ENCODE results near the gene DNAJB13. TPM values are rescaled to one million over a fixed set of nuclear protein-coding genes. Genes with fewer than 3 reads are reported as not detected.

DNAJB13 gene
- total and polyA plus RNA-seq, 9 donors = 0.36 to 23.3 (median 2.1) TPM; not detected in 2

GRCh38 chr11:74013141-74013540 lies 62.3 kb downstream of the DNAJB13 start:
- H3K4me1 ChIP-seq (ENCODE audit: insufficient read depth) = no peaks in the 10 kb centered on the region
- no peaks in the 10 kb centered on the region for H3K36me3 ChIP-seq
- DNase-seq = no peak
- no peaks in the 10 kb centered on the region for H3K9me3 ChIP-seq
- intact Hi-C loops (cut with DNase I) = no loop called here
- H3K27ac ChIP-seq = no peak overlapping the region
- 87 to 93% (median 90%) methylated on average over 8 of the region's 8 CpGs for WGBS, 3 donors
- no peaks in the 10 kb centered on the region for H3K27me3 ChIP-seq
- no peak overlapping the region for H3K4me3 ChIP-seq
- TF ChIP-seq POLR2A (IDR thresholded peaks at IDR 0.05) (no peak), EP300 (IDR thresholded peaks at IDR 0.05) (no peak)
- TF ChIP-seq, protein P1, sequence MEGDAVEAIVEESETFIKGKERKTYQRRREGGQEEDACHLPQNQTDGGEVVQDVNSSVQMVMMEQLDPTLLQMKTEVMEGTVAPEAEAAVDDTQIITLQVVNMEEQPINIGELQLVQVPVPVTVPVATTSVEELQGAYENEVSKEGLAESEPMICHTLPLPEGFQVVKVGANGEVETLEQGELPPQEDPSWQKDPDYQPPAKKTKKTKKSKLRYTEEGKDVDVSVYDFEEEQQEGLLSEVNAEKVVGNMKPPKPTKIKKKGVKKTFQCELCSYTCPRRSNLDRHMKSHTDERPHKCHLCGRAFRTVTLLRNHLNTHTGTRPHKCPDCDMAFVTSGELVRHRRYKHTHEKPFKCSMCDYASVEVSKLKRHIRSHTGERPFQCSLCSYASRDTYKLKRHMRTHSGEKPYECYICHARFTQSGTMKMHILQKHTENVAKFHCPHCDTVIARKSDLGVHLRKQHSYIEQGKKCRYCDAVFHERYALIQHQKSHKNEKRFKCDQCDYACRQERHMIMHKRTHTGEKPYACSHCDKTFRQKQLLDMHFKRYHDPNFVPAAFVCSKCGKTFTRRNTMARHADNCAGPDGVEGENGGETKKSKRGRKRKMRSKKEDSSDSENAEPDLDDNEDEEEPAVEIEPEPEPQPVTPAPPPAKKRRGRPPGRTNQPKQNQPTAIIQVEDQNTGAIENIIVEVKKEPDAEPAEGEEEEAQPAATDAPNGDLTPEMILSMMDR (IDR thresholded peaks at IDR 0.05) = no peak

- H3K4me3 ChIP-seq = no peak overlapping the region
- no peaks in the 10 kb centered on the region for H3K36me3 ChIP-seq
- DNase-seq = no peak
- intact Hi-C loops (cut with DNase I) = no loop called here
- H3K27me3 ChIP-seq = no peaks in the 10 kb centered on the region
- 89 to 93% (median 92%) methylated on average over 2 of the region's 2 CpGs for WGBS, 3 donors
- no peak for TF ChIP-seq POLR2A (IDR thresholded peaks at IDR 0.05)
- TF ChIP-seq, protein P1 (IDR thresholded peaks at IDR 0.05) = no peak
- no peaks in the 10 kb centered on the region for H3K9me3 ChIP-seq
- H3K4me1 ChIP-seq (ENCODE audit: insufficient read depth) = peaks cover 3% of the 10 kb centered on the region
- no peak overlapping the region for H3K27ac ChIP-seq
Measured at GRCh38 chr11:74014880-74015279, 64.1 kb downstream of the DNAJB13 start.

GRCh38 chr11:74015919-74016684 lies 65.3 kb downstream of the DNAJB13 start:
- no peaks in the 10 kb centered on the region for H3K36me3 ChIP-seq
- TF ChIP-seq EP300 (IDR thresholded peaks at IDR 0.05) (no peak), POLR2A (IDR thresholded peaks at IDR 0.05) (no peak)
- TF ChIP-seq, protein P1 (IDR thresholded peaks at IDR 0.05) = no peak
- H3K9me3 ChIP-seq = no peaks in the 10 kb centered on the region
- no peak overlapping the region for H3K27ac ChIP-seq
- no peak for DNase-seq
- no peaks in the 10 kb centered on the region for H3K27me3 ChIP-seq
- intact Hi-C loops (cut with DNase I) = no loop called here
- WGBS, 3 donors = 96 to 98% (median 97%) methylated on average over 5 of the region's 5 CpGs
- no peak overlapping the region for H3K4me3 ChIP-seq
- H3K4me1 ChIP-seq (ENCODE audit: insufficient read depth) = peaks cover 3% of the 10 kb centered on the region

- DNase-seq = no peak
- Histone ChIP-seq H3K36me3 (no peaks in the 10 kb centered on the region), H3K27ac (no peak overlapping the region), H3K9me3 (no peaks in the 10 kb centered on the region), H3K4me3 (no peak overlapping the region), H3K27me3 (no peaks in the 10 kb centered on the region), H3K4me1 (ENCODE audit: insufficient read depth) (peaks cover 3% of the 10 kb centered on the region)
- TF ChIP-seq POLR2A (IDR thresholded peaks at IDR 0.05) = no peak
- TF ChIP-seq EP300 (IDR thresholded peaks at IDR 0.05) = no peak
- TF ChIP-seq, protein P1 (IDR thresholded peaks at IDR 0.05) = no peak
- WGBS, 3 donors = 93 to 95% (median 94%) methylated on average over 3 of the region's 3 CpGs
- intact Hi-C loops (cut with DNase I) = no loop called here
Measured at GRCh38 chr11:74017631-74018030, 66.8 kb downstream of the DNAJB13 start.
